NCI-H446 treated with DMSO at 0.1 percent for 48 hours (cell line): ENCODE results near the gene BTBD3.
A peak's percentile ranks its signal among the peaks of the same experiment; 100 is the strongest.

Source experiments
- DNase-seq: peaks from one replicate; lab custom pipeline; 2025; lab: John Stamatoyannopoulos, UW

The BTBD3 gene

DNA sequence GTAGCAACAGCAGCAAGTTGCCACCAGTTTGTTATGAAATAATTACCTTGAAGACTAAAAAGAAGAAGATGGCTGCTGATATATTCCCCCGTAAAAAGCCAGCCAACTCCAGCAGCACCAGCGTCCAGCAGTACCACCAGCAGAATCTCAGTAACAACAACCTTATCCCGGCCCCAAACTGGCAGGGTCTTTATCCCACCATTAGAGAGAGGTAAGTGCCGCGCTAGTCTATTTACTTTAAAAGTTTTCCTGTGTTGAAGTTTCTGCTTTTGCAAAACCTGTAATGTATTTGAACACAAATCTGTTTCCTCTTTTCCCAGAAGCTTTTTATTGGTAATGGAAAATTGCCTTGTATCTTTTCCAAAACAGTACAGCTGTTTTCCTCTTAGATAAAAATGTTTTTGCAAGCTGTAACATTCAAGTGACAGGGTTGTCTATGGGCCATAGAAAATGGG lies 725 bp downstream of the BTBD3 start:
- no peak for DNase-seq

DNA sequence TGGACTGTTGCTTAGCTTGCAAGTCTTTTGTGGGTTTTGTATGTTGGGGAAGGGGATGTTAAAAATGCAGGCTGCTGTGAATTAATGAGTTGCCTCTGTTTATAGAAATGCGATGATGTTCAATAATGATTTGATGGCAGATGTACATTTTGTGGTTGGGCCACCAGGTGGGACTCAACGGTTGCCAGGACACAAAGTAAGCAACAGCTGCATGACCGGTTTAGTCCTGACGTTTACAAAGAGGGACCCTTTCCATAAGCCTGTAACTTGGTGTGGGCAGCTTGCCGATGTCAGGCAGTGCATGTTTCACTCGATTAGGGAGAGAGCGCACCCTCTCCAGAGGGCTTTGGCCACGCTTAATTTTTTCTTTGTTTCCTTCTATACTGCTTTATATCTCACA lies 1.3 kb downstream of the BTBD3 start:
- DNase-seq: peak; percentile 20

DNA sequence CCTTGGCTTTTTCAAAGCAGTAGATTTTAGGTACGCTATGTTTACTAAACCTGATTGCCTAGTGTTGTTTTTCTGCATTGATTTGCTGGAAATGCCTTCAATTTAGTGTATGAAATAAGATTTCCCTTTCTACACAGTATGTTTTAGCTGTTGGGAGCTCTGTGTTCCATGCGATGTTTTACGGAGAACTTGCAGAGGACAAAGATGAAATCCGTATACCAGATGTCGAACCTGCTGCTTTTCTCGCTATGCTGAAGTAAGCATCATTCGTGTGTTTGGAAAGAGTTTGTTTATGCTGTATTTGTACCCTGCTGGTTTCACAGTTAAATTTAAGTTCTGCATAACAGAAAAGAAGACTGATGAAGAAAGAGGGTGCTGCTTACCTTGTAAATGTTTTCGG lies 1.9 kb downstream of the BTBD3 start:
- no peak for DNase-seq

DNA sequence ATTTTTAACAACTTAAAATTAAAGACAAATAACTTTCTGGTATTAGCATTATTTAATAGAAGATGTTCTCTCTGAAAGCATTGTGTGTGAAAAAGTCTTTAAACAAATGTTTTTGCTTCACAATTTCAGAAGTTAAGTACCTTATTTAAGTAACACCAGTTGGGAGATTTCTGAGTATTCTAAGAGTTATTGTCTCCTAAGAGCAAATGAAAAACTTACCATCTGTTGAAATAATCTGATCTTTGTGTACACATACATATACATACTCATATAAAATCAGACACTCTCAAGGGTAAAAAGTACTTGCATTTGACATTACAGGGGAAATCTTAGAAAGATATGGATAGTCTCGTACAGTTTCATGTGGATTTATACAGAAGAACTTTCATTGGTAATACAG lies 2.4 kb downstream of the BTBD3 start:
- no peak for DNase-seq

DNA sequence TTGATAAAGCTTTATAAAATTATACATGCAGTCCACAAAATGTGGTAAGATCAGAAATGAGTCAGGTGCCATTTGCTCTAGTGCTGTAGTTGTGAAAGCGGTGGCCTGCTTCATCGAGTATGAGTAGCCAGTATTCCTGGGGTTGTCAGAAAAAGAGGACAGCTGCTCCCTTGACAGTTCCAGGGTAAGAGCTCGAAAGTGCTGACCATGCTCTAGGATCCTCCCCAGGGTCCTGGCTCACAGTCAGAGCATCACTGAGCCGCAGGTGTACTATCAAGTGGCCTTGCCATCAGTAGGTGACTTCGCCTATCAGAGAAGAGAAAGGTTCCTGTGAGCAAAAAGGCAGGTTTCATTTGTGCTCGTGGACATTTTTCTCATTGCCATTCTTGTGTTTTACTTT lies 3.6 kb downstream of the BTBD3 start:
- DNase-seq: no peak

DNA sequence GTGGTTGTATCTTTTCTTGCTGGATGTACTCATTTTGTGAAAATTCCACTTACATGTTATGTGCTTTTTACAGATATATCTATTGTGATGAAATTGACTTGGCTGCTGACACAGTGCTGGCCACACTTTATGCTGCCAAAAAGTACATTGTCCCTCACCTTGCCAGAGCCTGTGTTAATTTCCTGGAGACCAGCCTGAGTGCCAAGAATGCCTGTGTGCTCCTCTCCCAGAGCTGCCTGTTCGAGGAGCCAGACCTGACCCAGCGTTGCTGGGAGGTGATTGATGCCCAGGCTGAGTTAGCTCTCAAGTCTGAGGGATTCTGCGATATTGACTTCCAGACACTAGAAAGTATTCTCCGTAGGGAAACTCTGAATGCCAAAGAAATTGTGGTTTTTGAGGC lies 4.9 kb downstream of the BTBD3 start:
- DNase-seq: no peak

DNA sequence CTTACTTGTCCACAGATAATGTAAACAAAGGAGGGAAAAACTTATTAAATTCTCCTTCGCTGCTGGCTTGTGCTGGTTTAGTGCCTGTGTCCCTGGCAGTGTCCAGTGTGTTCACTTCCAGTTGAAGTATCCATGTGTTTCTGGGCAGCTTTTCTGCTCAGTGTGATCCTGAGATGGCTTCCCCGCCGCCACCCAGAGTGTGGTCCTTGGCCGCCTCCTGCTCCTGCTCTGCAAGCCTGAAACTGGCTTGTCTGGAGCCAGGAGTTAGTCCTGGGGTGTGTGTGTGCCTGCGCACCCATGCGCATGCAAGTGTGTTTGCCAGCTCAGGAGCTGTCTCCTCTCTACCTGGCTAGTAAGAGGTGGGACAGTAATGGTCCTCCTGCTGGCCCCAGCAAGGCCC lies 7.2 kb downstream of the BTBD3 start:
- DNase-seq: no peak

DNA sequence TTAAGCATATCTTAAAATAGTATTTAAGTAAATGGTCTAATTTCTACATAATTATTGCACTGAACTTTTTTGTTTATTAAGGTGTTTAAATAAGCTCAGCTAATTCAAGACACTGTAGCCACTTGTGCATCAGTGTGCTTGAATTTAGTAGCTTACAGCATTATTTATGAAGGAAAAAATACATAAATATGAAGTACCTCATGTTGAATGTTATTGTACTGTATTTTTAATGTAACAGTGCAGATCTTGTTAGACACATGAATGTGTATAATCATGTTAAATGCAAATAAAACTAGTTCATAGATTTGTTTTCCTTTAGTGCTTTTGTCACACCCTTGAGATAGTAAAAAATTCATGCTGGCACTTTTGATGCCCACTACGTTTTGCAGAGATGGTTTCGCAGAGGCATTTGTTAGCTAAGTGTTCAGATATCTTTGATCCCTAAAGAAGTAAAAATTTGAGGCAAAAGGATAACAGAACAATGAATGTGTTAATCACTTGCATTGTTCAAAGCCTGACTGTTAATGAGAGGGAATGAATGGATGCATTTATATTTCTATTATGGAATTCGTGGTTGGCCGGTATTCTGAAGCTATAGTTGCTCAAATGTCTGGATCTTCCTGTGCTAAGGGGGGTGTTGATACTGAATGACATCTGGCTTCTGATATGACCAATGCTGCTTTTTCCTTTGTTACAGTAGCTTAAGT lies 8.8 kb downstream of the BTBD3 start:
- no peak for DNase-seq

DNA sequence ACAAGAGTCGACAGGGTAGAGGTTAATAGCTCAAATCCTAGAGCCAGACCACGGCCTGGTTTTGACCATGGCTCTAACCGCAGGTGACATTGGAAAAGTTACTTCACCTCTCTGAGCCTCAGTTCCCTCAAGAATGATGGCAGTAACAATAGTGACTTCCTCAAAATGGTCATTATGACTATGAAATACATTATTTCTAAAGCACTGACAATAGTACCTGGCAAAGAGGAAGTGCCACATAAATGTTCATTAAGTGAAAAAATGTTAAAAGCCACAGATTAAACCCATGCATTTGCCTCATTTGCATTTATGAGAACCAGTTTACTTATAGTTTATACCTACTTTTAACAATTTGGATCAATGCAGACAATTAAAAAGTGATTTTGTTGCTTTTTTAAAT lies 12.3 kb downstream of the BTBD3 start:
- no peak for DNase-seq

DNA sequence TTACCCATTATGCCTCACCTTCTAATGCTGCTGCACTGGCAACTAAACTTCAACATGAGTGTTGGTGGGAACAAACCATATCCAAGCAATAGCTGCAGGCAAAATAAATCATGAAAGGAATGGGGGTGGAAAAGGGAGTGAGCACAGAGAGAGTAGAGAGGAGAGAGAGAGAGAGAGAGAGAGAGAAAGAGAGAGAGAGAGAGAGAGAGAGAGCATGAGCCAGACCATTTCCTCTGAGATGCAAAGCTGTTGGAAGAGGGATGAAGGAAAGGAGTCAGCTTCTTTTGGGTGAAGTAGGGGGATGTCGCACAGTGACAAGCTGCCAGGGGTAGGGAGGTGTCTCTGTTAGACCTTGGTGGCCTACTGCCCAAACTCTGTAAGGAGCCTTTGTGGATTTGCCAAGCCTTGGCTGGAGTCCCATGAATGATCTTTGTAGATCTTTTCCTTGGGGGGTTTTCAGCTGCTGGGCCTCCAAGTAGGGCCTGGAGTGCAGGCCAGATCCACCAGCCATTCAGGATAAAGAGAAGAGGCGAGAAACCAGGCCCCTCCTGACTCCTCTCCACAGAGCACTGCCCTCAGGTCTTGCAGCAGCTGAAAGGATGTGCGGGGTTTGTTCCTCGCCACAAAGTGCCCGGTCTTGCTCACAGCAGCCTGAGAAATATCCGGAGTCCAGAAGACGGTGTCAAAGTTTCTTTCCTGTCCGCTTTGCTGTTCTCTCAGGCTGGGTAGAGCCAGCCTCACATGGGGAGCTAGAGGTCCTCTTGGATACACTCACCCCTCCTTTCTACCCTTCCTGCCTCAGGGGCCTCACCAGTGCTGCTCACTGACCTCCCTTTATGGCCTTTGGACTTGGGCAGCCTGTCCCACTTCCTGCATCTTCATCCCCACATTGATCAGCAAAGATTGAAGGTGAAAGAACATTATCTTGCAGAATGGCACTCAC lies 17.8 kb downstream of the BTBD3 start:
- DNase-seq: peak; percentile 46

DNA sequence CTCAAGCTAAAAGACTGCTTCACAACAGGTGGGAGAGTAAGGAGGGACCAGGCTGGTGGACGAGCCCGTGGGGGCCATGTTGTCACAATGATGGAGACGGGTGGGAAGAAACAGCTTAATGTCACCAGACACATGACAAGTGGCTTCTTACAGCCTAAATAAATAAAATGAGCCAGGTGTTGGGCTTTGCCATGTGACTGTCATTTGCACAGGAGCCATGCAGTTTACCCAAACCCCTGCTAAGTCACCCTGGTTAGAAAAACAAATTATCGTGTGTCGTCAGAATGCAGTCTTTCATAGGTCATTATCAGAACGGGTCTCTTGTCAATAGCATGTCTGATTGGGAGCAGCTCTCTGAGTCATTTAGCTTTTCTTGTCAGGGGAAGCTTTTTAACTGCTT lies 18.5 kb downstream of the BTBD3 start:
- no peak for DNase-seq

DNA sequence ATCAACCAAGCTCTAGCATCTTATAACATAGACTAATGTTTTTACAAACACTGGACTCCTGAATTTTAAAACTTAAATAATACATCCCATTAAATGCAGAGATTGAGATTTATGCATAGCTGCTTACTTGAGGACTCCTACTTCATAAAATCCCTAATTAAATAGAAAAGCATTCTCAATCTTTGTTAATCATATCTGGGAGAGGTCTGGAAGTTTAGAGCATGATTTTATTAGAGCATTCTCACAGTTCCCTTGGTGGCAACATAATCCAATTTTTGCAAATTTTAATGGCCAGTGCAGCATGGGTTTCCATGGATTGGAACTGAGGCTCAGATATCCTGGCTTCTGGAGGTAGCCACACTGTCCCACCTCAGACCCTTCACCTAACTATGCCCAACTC lies 19.5 kb downstream of the BTBD3 start:
- no peak for DNase-seq

DNA sequence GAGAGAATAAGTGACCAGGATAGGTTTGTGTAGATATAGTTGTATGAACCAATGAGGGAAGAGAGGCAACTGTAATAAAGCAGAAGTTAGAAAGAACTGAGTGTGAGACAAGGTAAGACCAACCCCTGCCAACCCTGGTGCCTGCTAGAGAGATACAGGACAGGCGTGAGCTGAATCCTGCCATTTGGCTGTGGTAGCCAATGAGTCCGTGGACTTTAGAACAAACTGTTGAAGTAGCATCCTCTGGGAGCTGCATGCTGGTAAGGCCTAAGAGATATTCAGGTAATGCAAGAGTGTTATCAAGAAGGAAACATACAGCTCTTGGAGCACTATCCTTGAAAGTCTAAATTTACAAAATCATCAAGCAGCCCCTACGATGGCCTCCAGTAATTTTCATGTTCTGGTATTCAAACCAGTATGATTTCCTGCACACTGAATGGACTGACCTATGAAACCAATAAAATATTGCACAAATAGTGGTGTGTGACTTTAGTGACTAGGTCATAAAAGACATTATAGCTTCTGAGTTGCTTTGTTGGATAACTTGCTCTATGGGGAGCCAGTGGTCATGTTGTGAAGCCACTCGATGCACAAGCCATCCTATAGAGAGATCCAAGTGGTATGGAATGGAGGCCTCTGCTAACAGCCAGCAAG lies 24.0 kb downstream of the BTBD3 start:
- DNase-seq: no peak

DNA sequence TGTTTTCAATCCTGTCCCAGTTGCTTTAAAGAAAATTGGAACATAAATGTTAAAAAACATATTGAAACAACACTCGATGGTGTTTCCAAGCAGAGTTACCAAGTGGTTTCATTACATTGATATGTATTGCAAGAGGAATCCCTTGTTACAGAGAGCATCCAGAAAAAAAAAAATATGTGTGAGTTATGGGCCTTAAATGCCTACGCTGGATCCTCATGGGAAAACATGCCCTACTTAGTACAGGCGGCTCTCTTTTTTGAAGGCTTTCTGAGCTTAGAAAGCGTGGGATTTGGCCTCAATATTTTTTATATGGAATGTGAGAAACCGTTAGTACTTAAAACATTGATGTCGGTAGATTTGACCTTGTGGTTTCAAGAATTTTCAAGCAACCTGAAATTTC lies 26.1 kb downstream of the BTBD3 start:
- DNase-seq: no peak

DNA sequence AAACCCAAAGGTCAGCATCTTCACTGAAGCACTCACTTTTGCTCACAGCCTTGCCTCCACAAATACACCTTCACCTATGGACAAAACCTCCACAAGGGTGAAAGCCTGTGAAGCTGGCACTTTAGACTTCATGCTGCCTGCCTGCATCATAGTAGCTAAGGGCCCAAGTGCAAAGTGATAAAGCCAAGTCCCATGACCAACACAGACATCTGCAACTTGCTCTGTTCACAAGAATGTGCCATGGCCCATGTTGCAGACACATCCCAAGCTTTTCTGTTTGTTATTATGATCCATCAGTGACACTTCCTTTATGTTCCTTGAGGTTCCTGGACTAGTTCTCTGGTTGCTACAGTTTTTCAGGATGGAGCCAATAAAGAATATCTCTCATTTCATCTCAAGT lies 31.1 kb downstream of the BTBD3 start:
- no peak for DNase-seq

DNA sequence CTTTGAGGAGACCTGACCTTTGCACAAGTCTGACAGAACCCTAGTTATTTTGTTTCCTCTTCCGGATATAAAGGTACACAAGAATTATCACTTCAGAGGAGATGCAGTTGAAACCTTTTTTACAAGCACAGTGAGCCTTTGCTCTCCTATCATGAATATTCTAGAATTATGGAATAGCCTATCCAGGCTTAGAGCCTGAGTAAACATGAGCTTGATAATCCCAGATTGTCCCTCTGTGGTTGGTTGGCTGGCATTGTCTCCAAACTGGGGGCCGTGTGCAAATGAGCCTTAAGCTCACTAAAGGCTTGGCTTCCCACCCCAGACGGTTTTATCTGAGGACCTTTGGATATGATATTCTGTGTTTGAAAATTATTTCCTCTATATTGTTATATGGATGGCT lies 32.0 kb downstream of the BTBD3 start:
- DNase-seq: no peak

DNA sequence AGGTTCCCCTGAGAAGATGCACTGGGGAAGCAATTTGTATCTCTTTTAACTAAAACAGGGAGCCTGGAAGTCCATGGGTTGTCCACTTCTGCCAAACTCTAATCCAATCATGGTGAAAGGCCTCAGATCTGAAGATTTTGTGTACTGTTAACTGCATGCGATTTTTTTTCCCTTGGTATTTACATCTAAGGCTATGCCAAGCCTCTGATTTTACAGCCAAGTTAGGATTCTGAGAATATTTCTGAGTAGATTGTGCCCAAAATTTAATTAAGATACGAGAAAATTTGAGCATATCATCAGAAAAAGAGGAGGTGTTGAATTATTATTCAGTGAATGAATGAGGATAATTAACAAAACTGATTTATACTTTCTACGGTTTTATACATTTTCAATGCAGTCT lies 34.0 kb downstream of the BTBD3 start:
- no peak for DNase-seq

DNA sequence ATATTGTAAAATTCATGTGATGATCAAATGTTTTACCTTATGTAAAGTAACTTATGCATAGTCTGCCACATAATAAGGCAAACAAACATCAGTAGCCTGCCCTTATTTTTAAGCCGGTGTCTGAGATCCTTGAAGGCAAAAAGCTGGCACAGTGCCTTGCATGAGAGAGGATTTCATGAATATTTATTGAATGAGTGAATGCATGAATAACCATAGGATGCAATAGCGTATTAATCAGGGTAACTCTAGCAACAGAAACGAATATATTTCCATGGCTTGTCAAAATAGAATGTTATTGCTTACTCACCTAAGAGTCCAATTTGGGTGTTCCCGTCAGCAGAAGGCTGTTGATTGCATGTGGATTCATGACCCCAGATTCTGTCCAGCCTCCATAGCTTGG lies 34.9 kb downstream of the BTBD3 start:
- no peak for DNase-seq

DNA sequence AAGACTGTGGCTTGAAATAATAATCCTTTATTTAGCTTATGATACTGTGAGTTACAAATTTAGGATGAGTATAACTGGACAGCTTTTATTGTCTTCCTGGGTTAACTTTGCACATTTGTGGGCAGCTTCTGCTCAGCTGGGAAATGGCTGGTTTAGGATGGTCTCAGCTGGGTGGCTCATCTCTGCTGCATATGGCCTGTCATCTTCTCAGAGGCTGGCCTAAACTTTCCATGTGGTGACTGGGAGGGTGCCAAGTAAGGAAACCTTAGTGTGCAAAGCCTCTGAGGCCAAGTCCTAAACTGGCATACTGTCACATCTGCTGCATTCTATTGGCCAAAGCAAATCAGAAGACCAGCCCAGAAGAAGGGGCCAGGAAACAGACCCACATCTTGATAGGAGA lies 40.2 kb downstream of the BTBD3 start:
- peak; percentile 6 for DNase-seq

DNA sequence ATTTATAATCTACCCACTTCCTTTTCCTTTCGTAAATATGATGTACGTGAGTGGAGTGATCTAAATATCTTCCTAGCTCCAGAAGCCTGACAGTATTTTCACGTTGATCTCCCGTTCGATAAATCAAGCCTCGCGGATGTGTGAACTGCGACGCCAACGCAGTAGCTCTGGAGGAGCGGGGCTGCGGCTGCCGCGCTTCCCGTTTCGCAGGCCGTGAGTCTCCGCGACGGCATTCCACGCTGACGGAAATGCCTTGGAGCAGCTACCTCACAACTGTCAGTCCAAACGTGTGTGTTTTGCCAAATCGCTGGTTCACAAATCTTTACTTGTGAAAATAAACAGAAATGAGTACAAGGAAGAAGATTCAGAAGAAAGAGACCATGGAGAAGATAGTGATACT lies 41.2 kb downstream of the BTBD3 start:
- DNase-seq: no peak

DNA sequence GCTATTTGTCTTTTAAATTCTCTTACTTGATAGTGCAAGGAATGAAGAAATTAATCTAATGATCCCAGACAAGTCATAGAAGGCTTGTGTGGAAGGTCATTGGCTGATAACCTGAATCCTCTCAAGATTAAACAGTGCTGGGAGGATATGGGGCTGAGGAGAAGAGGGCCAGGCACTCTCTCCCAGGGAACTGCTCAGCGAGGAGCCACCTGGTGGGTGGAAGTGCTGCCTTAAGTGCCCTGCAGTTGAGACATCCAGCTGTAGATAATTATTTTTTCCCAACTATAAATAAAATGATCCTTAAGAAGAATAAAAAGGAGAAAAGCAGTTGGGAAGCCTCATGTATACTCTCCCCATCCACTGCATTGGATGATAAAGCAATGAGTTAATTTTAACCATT lies 47.9 kb downstream of the BTBD3 start:
- no peak for DNase-seq

DNA sequence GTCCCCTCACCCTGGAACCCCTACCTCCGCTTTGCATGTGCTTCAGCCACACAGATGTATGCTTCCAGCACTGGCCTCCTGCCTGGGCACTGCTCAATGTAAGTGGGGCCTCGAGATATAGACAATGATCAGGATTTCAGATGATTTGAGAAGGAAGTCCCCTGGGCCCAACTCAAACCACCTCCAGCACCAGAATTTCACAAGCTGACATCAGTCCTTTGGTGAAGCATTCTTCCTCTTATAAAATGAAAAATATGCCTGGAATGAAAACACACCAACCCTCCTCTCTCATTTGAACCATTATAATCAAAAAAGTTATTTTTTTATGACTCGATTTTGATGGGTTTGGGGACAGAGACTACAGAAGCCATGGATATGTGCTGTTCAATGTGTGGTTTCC lies 48.5 kb downstream of the BTBD3 start:
- no peak for DNase-seq

DNA sequence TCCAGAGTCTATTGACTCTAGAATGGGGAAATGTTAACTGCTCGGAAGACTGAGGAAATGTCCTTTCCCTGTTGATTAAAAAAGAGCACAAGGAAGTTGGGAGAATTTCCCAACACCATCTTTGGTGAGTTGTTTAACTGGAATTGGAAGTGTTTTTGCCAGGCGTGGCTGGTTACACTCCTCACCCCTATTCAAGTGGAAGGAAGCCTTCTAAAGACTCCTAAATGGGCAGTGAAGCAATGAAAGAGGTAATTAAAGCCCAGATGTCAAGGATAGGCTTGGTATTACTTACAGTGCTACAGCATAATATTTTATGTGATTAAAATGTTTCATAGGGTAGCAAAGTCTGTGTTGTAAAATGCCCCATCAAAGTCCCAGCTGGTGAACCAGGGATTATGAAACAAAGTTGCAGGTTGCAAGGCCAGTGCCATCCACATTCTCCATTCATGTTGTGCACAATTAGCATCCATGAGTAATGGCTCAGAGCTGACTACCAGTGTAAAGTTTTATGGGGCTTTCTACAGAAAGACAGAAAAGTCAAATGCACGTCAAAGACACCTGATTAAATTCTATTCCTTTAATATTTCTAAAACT lies 52.6 kb downstream of the BTBD3 start:
- DNase-seq: no peak
